ENCODE measurements around the gene BCAS3.

DNA sequence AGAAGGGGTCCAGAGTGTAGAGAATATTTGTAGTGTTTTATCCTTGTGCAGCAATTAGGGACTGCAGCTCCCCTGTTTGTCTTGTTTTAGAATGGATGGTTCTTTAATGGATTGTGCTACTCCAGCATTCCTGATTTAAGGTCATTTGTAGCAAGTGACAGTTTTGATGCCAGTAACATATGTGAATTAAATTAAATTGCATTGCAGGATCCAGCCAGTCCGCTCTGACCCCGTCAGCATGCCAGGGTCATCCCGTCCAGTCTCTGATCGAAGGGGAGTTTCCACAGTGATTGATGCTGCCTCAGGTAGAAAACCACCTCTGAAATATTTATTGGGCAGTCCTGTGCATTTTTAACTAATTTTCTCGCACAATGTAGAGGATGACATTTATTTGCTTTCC, 406.6 kb downstream of the BCAS3 start:
- TF ChIP-seq, protein P1, sequence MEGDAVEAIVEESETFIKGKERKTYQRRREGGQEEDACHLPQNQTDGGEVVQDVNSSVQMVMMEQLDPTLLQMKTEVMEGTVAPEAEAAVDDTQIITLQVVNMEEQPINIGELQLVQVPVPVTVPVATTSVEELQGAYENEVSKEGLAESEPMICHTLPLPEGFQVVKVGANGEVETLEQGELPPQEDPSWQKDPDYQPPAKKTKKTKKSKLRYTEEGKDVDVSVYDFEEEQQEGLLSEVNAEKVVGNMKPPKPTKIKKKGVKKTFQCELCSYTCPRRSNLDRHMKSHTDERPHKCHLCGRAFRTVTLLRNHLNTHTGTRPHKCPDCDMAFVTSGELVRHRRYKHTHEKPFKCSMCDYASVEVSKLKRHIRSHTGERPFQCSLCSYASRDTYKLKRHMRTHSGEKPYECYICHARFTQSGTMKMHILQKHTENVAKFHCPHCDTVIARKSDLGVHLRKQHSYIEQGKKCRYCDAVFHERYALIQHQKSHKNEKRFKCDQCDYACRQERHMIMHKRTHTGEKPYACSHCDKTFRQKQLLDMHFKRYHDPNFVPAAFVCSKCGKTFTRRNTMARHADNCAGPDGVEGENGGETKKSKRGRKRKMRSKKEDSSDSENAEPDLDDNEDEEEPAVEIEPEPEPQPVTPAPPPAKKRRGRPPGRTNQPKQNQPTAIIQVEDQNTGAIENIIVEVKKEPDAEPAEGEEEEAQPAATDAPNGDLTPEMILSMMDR (IDR thresholded peaks at IDR 0.05; ENCODE audit: low read depth, low read length, missing input control), result no peak
- TF ChIP-seq TAF1 (conservative IDR thresholded peaks at IDR 0.05), result no peak
- TF ChIP-seq, protein P2, sequence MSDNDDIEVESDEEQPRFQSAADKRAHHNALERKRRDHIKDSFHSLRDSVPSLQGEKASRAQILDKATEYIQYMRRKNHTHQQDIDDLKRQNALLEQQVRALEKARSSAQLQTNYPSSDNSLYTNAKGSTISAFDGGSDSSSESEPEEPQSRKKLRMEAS (IDR thresholded peaks at IDR 0.05), result no peak
- TF ChIP-seq GABPA (IDR thresholded peaks at IDR 0.05 in 1 of 2, conservative IDR thresholded peaks at IDR 0.05 in 1 of 2), result no peak
- TF ChIP-seq, protein P3, sequence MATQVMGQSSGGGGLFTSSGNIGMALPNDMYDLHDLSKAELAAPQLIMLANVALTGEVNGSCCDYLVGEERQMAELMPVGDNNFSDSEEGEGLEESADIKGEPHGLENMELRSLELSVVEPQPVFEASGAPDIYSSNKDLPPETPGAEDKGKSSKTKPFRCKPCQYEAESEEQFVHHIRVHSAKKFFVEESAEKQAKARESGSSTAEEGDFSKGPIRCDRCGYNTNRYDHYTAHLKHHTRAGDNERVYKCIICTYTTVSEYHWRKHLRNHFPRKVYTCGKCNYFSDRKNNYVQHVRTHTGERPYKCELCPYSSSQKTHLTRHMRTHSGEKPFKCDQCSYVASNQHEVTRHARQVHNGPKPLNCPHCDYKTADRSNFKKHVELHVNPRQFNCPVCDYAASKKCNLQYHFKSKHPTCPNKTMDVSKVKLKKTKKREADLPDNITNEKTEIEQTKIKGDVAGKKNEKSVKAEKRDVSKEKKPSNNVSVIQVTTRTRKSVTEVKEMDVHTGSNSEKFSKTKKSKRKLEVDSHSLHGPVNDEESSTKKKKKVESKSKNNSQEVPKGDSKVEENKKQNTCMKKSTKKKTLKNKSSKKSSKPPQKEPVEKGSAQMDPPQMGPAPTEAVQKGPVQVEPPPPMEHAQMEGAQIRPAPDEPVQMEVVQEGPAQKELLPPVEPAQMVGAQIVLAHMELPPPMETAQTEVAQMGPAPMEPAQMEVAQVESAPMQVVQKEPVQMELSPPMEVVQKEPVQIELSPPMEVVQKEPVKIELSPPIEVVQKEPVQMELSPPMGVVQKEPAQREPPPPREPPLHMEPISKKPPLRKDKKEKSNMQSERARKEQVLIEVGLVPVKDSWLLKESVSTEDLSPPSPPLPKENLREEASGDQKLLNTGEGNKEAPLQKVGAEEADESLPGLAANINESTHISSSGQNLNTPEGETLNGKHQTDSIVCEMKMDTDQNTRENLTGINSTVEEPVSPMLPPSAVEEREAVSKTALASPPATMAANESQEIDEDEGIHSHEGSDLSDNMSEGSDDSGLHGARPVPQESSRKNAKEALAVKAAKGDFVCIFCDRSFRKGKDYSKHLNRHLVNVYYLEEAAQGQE (IDR thresholded peaks at IDR 0.05), result no peak
- no peak for TF ChIP-seq EGR1 (IDR thresholded peaks at IDR 0.05; ENCODE audit: low read depth in 2 of 2)
- TF ChIP-seq FOXA1 (IDR thresholded peaks at IDR 0.05), result no peak
- no peak for TF ChIP-seq SP1 (IDR thresholded peaks at IDR 0.05)
- no peak for TF ChIP-seq RAD21 (IDR thresholded peaks at IDR 0.05)
